Smooth muscle cell (in vitro differentiated cells): ENCODE results near the gene ITPR1. TPM values are rescaled to one million over a fixed set of nuclear protein-coding genes. Genes with fewer than 3 reads are reported as not detected.

Source experiments
- DNase-seq: peaks from one replicate; lab custom pipeline; 2025; ENCODE audit not compliant: unreplicated experiment; lab: John Stamatoyannopoulos, UW
- H2AFZ ChIP-seq: fragments of 200-600 bp; sonication (generic); 2 replicates; pipeline ENCODE4 v1.6.0; 2016; ENCODE audit warnings: antibody characterized with exemption, low read depth, mild to moderate bottlenecking
- H3F3A ChIP-seq: fragments of 200-600 bp; sonication (generic); 2 replicates; pipeline ENCODE4 v1.6.0; 2017; ENCODE audit warnings: antibody characterized with exemption, low read depth
- H3K27ac ChIP-seq: fragments of 200-600 bp; sonication (generic); 2 replicates; pipeline ENCODE4 v1.5.1; 2016; ENCODE audit warnings: low read depth, mild to moderate bottlenecking
- H3K27me3 ChIP-seq: fragments of 200-600 bp; sonication (generic); 2 replicates; pipeline ENCODE4 v1.6.1; 2016; ENCODE audit warnings: low read depth, mild to moderate bottlenecking
- H3K36me3 ChIP-seq: fragments of 200-600 bp; sonication (generic); 2 replicates; pipeline ENCODE4 v1.5.1; 2016; ENCODE audit warnings: low read depth
- H3K4me1 ChIP-seq: fragments of 200-600 bp; sonication (generic); 2 replicates; pipeline ENCODE4 v1.5.1; 2016; ENCODE audit warnings: low read depth
- H3K4me2 ChIP-seq: fragments of 200-600 bp; sonication (generic); 2 replicates; pipeline ENCODE4 v1.6.0; 2016; ENCODE audit warnings: mild to moderate bottlenecking
- H3K4me3 ChIP-seq: fragments of 200-600 bp; sonication (generic); 2 replicates; pipeline ENCODE4 v1.5.1; 2016; ENCODE audit warnings: mild to moderate bottlenecking
- H3K79me2 ChIP-seq: fragments of 200-600 bp; sonication (generic); 2 replicates; pipeline ENCODE4 v1.6.0; 2016; ENCODE audit warnings: low read depth, mild to moderate bottlenecking
- H3K9ac ChIP-seq: fragments of 200-600 bp; sonication (generic); 2 replicates; pipeline ENCODE4 v1.6.0; 2016; ENCODE audit warnings: low read depth
- H3K9me3 ChIP-seq: fragments of 200-600 bp; sonication (generic); replicated peaks from 2 replicates; pipeline ENCODE4 v1.5.1; 2016; ENCODE audit warnings: low read depth
- H4K20me1 ChIP-seq: fragments of 200-600 bp; sonication (generic); 2 replicates; pipeline ENCODE4 v1.6.0; 2016; ENCODE audit warnings: low read depth
- CTCF ChIP-seq: fragments of 200-600 bp; sonication (generic); IDR thresholded peaks from 2 replicates; pipeline ENCODE4 v1.5.1; 2017; ENCODE audit warnings: borderline replicate concordance, mild to moderate bottlenecking, antibody characterized with exemption; ENCODE audit not compliant: insufficient read depth, poor library complexity, severe bottlenecking
- WGBS: methylation state at CpG from one replicate; pipeline ENCODE4 v1.1.7; 2016; ENCODE audit warnings: low lambda C conversion rate; 5-methylcytosine and 5-hydroxymethylcytosine counted together
- polyA plus RNA-seq: library from polyadenylated mRNA; unstranded; fragments of >200 nt; fragmentation: Nextera tagmentation; extraction: Ambion mirVana; gene quantifications from 2 replicates; pipeline ENCODE4 v1.2.1, GENCODE V29; 2016
- total RNA-seq: library from RNA; depleted of rRNA; stranded (reverse); fragments of >200 nt; gene quantifications from 2 replicates; pipeline ENCODE4 v1.2.3, GENCODE V29; 2014

Gene ITPR1
- total and polyA plus RNA-seq, 2 experiments from 2014 or later = 16.4 to 28.6 TPM

DNA sequence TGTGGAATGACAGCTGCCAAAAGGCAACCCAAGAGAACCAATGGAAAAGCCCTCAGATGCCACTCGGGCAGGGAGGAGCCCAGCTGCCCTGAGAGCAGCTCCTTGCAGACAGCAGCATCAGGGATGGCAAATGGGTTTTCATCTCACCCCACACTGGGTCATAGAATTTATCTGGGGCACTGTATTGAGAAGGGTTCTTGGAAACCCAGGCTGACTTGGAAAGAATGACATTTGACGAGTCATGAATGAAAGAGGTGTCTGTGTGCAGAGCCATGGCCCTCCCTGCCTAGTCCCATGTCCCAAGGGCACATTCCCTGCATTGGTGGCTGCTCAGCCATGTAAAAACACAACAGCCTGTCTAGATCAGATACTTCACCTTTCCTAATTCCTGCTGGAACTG lies 328.2 kb downstream of the ITPR1 start:
- peaks cover 20% of the 10 kb centered on the region for H3K79me2 ChIP-seq
- H4K20me1 ChIP-seq = no peaks in the 10 kb centered on the region
- peaks cover 51% of the 10 kb centered on the region for H3F3A ChIP-seq
- H3K27ac ChIP-seq = peak overlapping the region; percentile 95
- no peak overlapping the region for H3K4me3 ChIP-seq
- H3K27me3 ChIP-seq = no peaks in the 10 kb centered on the region
- H2AFZ ChIP-seq = no peak overlapping the region
- DNase-seq = no peak
- peak overlapping the region; percentile 3 for H3K9ac ChIP-seq
- no peak for TF ChIP-seq CTCF
- peak overlapping the region; percentile 11 for H3K4me2 ChIP-seq
- peaks cover 32% of the 10 kb centered on the region for H3K4me1 ChIP-seq
- WGBS = 78% methylated on average over 2 of the region's 2 CpGs
- no peaks in the 10 kb centered on the region for H3K9me3 ChIP-seq
- peaks cover 11% of the 10 kb centered on the region for H3K36me3 ChIP-seq

GRCh38 chr3:4821975-4822374 lies 328.8 kb downstream of the ITPR1 start:
- Histone ChIP-seq H3K27ac (peak overlapping the region; percentile 95), H3K4me2 (no peak overlapping the region), H2AFZ (no peak overlapping the region), H3K79me2 (peaks cover 13% of the 10 kb centered on the region), H3K4me1 (peaks cover 32% of the 10 kb centered on the region), H3F3A (peaks cover 56% of the 10 kb centered on the region), H3K4me3 (no peak overlapping the region), H3K36me3 (peaks cover 8% of the 10 kb centered on the region), H4K20me1 (no peaks in the 10 kb centered on the region), H3K9me3 (no peaks in the 10 kb centered on the region), H3K9ac (no peak overlapping the region), H3K27me3 (no peaks in the 10 kb centered on the region)
- 93% methylated on average over 11 of the region's 11 CpGs for WGBS
- no peak for DNase-seq
- no peak for TF ChIP-seq CTCF

DNA sequence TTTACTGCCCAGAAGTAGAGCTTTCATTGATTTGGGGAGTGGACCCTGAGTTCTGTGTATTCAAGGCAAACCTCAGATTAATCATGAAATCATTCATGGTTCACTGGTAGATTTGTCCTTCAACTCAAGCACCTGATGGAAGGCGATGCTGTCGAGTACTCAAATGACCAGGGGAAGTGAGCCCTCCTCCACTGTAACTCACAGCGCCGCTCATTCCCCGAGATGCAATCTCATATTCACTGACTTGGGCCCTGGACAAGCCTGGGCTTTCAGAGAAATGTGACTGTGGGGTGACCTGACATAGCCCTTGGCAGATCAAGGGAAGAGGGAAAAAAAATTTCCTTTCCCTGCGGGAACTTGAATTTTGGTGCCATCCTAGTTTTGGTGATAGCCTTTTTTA lies 329.4 kb downstream of the ITPR1 start:
- H3K79me2 ChIP-seq = peaks cover 7% of the 10 kb centered on the region
- WGBS = 87% methylated on average over 6 of the region's 6 CpGs

More for the DNA sequence above, 329.4 kb downstream of the ITPR1 start:
- Histone ChIP-seq H4K20me1 (no peaks in the 10 kb centered on the region), H2AFZ (no peak overlapping the region), H3K27me3 (no peaks in the 10 kb centered on the region), H3K4me3 (no peak overlapping the region), H3K9ac (no peak overlapping the region), H3K4me1 (peaks cover 32% of the 10 kb centered on the region), H3K27ac (peak overlapping the region; percentile 95), H3K9me3 (no peaks in the 10 kb centered on the region), H3K36me3 (peaks cover 2% of the 10 kb centered on the region), H3K4me2 (no peak overlapping the region), H3F3A (peaks cover 62% of the 10 kb centered on the region)
- no peak for TF ChIP-seq CTCF
- DNase-seq = no peak
